Renal cortex interstitium (tissue), 3 donors: ENCODE measurements around the gene GGA2. TPM values are rescaled to one million over a fixed set of nuclear protein-coding genes. Genes with fewer than 3 reads are reported as not detected.

Source experiments
- polyA plus RNA-seq, 3 donors: library from polyadenylated mRNA; unstranded; fragments of 120-200 nt; gene quantifications; one replicate each; pipeline ENCODE4 v1.2.1, GENCODE V29; 2013; ENCODE audit not compliant: insufficient read length in 3 of 3

Gene GGA2
- polyA plus RNA-seq, 3 donors = 124 to 170 (median 164) TPM

Other genes starting within 250 kb of the GGA2 start
- 10 to 100 TPM; 11.2 to 21.8 (median 12.3) TPM for gene SCNN1B, start 208.2 kb downstream of the GGA2 start, polyA plus RNA-seq
- gene COG7, start 57.3 kb downstream of the GGA2 start, polyA plus RNA-seq = 10 to 100 TPM; 23.7 to 42.1 (median 26.2) TPM
- gene EARS2, start 46.9 kb upstream of the GGA2 start, polyA plus RNA-seq = 10 to 100 TPM; 27.8 to 32.1 (median 28.9) TPM
- gene UBFD1, start 47.2 kb upstream of the GGA2 start, polyA plus RNA-seq = 10 to 100 TPM; 73.4 to 81.0 (median 74.8) TPM
- 100 to 1,000 TPM in 2 of 3 donors, 10 to 100 TPM in 1; 81.8 to 103 (median 100) TPM for gene NDUFAB1, start 85.8 kb upstream of the GGA2 start, polyA plus RNA-seq
- 10 to 100 TPM; 19.2 to 25.2 (median 22.6) TPM for gene PALB2, start 130.8 kb upstream of the GGA2 start, polyA plus RNA-seq
- gene DCTN5, start 131.0 kb upstream of the GGA2 start, polyA plus RNA-seq = 10 to 100 TPM; 69.7 to 72.1 (median 71.7) TPM
- 10 to 100 TPM; 24.1 to 32.7 (median 31.2) TPM for gene PLK1, start 168.4 kb upstream of the GGA2 start, polyA plus RNA-seq
- under 1 TPM; 0.19 to 0.49 (median 0.47) TPM for gene ERN2, start 202.7 kb upstream of the GGA2 start, polyA plus RNA-seq
- gene CHP2, start 244.5 kb upstream of the GGA2 start, polyA plus RNA-seq = 1 to 10 TPM; 1.7 to 2.3 (median 1.9) TPM